HG03103 (cell line): ENCODE results near the gene PSMA5.
"Not testable (repeated sequence)": the region's sequence is repeated elsewhere in the genome, so short reads cannot be mapped to it uniquely, and the experiment has no call there.

Source experiments
- ATAC-seq: cut with Tn5 transposase; IDR thresholded peaks from one replicate; pipeline ENCODE4 v1.9.1; 2021; ENCODE audit warnings: low read depth; ENCODE audit not compliant: unreplicated experiment

The PSMA5 gene

DNA sequence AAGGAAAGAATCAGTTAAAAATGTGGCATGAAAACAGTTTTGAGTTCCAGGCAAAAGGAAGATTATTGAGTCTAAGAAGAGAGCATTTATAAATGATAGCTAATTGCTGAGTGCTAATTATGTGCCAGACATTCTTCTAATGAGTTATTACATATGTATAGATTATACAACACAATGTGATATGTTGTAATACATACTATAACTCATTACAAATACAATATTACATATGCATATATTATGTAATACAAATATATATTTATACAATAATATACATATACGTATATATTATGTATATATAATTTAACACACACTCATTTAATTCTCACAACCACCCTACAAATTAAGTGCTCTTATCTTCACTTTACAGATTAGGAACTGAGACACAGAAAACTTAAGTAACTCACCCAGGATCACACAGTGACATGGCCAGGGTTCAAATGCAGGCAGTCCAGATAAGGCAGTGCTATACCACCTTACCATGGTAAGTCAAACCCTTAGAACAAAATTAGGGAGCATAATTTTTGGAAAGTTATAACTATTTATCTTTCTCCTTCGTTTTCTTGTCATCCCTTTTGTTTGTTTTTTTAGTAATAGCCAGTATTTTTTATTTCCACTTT lies 32.5 kb downstream of the PSMA5 start:
- ATAC-seq: no peak

DNA sequence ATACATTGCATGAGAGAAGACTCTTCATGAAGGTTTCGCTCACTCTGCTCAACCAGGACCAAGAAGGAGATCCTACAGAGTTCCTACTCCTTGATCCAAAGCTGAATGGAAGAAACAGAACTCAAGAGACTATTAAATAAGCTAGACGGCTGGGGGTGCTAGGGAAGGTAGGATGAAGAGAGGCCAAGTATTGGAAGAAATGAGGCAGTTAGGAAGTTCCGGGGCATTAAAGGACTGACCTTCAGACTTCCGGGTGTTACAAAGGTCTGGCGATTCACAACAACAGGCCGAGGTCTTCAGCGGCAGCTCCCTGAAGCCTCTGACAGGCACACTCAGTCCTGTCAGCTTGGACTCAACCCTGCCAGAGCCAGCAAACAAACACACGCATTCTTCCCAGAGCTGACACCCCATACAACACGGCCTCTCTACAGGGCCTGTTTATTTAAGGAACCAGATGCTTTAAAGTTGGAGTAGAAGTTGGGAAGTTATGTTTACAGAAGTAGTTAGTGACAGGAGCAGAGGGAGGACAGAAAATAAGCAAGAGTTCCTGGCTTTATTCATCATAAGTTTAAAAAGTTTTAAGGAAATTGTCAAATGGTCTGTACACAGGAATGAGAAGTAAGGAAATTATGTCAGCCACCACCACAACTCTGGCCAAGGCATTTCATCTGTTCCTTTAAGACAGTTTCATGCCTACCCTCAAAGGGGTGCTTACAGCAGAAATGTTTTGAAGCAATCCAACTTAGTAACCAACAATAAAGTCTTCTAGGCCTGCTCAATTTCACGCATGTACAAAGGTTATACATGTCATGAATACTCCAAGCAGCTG lies 33.2 kb downstream of the PSMA5 start:
- ATAC-seq: no peak

DNA sequence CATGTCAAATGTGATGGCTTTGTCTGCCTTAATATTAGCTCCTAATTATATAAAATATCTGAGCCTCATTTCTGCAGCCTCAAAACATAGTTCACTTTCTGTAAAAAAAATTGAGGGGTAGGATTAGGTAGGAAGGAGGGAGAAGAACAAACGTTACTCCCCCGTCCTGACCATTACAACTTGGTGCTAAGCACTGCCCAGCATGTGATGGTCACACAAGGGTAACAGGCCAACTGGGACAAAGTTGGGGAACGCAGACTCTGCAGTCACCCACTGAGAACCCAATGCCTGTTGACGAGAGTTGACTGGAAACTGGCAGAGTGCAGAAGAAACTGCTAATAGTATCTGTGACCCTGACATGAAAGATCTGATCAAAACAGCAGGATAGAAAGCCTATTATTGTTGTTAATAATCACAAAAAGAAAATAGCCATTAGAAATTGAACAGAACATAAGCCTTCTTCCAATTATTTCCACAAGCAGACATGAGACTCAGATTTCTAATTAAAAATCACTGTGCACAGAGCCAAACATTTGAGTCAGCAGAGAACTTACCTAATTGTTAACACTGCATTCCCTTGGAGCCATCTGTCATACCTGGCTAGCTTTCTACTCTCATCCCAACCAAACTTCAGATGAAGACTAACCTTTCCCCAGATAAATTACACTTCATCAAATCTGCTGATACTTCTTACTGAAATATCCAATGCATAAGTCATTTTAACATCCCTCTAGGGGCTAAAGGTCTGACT lies 34.0 kb downstream of the PSMA5 start:
- ATAC-seq: no peak

DNA sequence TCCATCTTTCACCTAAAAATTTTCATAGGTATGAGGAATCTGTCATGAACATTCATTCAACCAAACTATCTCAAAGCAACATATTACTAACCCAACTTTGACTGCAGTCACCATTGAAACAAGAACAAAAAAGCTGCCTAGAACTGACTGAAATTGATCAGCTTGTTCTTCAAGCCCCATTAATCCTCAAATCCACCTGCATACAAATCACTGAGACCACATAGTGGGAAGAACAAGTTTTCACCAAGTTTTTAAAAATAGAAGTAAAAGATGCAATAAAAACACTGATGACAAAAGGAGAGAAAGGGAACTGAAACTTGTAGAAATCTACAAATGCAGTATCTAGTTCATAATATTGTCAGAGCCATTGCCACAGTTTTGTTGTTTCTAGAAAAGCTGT lies 34.6 kb downstream of the PSMA5 start:
- ATAC-seq: peak; percentile 70

DNA sequence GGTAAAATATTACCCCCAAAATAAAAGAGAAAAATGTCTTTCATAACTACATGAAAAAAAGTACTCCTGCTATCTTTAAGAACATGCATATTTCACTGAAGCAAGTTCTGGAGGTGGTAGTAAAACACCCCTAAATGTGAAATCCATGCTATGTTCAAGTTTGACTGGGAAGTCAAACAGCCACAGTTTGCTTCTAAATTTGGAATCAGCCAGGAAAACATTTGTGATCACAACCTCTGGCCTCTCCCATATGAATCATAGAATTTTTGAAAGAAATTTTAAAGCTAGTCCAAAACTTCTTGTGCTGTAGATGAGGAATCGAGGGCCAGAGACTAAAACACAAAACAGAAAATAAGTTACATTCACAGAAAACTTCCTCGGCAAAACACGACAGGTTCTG lies 35.1 kb downstream of the PSMA5 start:
- no peak for ATAC-seq

DNA sequence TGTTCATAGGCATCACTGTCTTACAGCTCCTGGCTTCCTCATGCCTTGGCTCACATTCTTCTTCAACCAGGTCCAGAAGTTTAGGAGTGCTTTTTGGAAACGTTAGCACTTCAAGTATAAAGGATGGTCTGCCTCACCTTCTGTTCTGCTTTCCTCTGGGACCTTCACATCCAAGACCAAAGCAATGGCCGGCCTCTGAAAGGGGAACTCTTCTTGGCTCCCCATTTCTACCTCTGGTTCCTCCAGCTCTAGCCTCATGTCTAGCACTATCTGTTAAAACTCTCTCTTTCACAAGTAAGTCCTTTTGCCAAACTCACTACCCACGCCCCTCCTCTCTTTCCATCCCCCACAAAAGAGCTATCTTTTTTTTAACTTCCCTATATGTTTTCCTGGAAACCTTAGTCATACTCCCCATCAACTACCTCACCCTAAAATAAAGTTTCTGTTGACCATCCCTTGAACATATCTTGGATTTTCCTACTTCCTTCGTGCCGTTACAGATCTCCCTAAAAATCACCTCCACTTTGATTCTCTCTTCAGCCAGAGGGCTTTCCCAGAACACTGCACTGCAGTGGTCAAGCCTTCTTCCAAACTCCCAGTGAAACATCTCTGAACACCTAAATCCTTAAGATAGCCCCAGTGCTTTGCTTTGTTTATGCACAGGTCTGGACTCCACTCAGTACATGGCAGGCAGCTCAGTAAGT lies 36.5 kb downstream of the PSMA5 start:
- no peak for ATAC-seq

DNA sequence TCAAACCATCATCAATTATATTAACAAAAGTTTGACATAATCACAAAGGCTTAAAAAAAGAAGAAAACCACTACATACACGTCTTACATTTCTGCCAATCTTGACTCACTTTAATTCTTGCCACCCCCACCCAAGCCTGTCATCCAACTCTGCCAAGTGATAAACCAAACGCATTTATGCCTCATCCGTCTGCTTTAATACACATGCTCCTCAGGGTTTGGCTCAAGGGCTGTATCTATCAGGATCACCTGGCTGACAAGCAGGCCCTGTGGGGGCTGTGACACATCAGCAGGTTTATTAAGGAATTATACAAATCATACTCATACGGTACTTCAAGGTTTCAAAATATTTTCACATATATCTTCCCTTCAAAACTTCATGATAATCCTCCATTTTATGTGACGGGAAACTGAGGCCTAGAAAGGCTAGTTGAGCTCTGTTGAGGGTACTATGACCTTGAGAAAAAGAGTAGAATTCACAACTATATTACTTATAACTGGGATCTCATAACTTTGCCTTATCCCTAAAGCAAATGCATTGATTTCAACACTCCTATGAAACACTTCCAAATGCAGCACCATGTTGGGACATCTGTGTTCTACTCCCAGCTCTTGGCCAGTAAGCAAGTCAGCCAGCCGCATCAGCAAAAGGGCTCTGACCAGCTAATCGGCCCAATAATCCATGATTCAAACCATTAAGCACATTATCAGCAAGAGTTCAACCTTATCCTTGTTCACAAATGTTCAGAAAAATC lies 37.2 kb downstream of the PSMA5 start:
- no peak for ATAC-seq

- no peak for ATAC-seq
Measured at GRCh38 chr1:109388208-109388711, 38.0 kb downstream of the PSMA5 start.

DNA sequence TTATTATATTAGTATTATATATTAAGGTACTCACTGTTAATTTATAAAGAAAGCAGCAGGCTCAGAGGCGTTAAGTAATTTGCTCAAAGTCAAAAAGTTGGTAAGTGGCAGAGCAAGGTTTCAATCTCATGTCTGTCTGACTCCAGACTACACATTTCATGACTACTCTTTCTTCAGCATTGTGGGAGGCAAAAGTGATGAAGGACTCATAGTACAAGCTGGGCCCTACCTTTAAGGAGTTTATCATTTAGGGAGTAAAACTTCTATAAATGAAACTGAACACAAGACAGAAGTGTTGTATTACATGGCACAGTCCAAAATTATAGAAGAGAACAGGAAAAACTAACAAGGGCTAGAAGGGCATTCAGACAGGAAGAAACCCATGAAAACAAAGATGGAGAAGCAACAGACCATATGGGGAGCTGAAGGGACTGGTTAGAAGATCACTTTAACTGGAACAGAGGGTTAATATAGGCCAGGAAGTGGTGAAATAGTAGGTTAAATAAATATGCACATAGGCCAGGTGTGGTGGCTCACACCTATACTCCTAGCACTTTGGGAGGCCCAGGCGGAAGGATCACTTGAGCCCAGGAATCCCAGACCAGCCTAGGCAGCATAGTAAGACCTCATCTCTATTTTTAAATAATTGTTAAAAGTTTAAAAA lies 40.1 kb downstream of the PSMA5 start:
- ATAC-seq: no peak

DNA sequence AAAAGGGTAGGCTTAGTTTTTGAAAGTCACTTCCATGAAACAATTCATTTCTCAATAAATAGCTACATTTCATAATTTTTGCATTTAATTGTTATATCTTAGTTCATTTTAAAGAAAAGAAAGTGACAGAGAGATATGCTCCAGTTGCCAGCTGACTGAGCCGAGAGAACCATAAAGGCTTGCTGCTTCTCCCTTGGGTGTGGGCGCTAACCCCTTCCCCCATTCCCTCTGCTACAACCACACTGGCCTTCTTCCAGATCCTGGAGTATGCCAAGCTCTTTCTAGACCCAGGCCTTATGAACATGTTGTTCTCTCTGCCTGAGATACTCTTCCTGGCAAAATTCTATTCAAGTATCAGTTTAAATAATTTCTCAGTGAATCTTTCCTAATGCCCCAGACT lies 40.8 kb downstream of the PSMA5 start:
- no peak for ATAC-seq

DNA sequence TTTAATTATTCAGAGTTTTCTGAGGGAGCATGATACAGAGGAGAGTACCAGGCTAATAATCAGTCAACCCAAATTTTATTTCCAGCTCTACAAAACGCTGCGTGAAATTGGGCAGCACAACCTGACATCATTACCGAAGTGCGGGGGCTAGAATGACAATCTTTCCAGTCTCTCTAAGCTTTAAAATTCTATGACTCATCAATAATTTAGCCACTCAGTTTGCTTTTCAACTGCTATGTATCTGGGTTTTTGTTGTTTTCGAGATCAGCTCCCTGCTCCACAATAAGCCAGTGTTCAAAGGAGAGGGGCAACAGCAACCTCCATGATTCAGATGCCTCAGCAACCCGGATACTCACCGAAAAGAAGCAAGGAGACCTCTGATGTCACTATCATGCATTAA lies 42.4 kb downstream of the PSMA5 start:
- ATAC-seq: no peak

DNA sequence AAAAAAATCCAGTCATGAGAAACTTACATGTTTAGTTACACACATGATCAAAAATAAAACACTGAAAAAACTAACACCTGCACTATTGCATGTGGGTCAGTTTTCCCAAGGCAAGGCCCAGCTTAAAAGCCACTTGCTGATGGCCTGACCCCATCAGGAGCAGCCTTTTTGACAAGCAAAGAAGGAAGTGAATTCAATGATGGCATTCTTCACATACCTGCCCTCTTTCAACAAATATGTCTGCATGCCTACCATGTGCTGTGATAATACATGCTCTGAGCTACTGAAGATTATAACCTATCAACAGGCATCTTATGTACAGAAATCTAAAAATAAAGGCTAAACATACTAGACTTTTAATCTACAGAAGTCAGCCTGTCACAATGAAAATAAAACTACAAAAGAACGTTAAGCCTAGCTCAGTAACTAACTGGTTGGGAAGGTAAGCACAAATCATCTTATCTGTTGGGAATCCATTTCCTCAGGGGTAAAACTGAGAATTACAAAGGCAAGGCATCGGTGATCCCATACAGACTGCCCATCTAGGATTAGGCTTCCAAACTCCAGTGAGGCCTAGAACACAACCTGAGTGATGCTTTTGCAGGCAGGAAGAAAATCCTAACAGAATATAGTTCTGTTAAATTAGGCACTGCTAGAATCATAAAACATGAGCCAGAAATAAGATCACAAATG lies 43.0 kb downstream of the PSMA5 start:
- ATAC-seq: no peak

DNA sequence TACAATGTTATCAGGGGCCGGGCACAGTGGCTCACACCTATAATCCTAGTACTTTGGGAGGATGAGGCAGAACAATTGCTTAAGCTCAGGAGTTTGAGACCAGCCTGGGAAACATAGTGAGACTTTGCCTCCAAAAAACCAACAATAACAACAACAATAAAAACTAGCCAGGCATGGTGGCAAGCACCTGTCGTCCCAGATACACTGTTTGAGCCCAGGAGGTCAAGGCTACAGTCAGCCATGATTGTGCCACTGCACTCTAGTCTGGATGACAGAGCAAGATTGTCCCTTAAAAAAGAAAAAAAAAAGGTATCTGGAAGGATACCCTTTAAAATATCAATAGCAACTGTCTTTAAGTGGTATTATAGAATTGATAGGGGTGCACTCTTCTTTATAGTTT lies 44.7 kb downstream of the PSMA5 start:
- no peak for ATAC-seq

DNA sequence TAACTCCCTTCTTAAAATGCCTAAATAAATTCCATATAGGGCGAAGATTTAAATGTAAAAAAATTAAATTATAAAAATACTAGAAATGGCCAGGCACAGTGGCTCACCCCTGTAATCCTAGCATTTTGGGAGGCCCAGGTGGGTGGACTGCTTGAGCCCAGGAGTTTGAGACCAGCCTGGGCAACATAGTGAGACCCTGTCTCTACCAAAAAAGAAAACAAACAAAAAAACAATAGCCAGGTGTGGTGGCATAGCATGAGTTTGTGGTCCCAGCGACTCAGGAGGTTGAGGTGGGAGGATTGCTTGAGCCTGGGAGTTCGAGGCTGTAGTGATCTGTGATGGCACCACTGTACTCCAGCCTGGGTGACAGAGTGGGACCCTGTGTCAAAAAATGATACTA lies 46.3 kb downstream of the PSMA5 start:
- no peak for ATAC-seq

DNA sequence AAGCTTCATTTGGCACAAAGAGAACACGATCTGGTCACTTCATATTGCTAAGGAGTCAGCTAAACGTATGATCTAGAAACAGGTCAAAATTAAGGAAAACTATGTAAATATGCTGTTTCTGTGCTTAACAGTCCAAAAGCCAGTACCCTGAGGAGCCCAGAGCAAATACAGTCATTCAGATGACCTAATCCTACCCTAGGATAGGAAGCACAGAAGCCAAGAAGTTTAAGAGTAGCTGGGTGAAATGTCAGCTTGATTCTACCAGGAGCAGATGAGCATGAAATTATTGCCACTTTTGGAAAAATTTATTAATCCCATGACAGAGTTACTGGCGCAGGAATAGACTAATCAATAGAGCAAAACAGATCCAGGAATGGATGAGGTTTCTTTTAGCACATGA lies 46.8 kb downstream of the PSMA5 start:
- no peak for ATAC-seq

DNA sequence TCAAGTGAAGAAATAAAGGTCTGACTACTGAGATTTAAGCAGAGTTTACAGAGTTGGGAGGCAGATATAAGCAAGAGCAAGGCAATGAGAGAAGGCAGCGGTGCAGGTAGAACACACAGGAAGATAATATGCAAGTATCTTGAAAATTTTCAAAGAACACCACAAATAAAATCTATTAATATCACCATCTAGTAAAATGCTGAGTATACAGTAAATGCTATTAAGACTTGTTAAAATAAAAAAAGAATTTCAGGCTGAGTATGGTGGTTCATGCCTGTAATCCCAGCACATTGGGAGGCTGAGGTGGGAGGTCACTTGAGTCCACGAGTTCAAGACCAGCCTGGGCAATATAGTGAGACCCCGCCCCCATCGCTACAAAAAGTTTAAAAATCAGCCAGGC lies 48.5 kb downstream of the PSMA5 start:
- no peak for ATAC-seq

DNA sequence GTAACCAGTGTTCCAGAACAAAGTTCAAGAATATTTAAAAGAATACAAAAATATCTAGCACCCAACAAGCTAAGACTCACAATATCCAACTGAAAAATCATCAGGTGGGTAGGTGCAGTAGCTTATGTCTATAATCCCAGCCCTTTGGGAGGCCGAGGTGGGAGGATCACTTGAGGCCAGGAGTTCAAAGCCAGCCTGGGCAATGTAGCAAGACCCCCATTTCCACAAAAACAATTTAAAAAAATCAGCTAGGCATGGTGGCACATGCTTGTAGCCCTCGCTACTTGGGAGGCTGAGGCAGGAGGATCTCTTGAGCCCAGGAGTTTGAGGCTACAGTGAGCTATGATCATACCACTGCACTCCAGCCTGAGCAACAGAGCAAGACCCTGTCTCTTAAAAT lies 52.6 kb downstream of the PSMA5 start:
- ATAC-seq: not testable (repeated sequence)

DNA sequence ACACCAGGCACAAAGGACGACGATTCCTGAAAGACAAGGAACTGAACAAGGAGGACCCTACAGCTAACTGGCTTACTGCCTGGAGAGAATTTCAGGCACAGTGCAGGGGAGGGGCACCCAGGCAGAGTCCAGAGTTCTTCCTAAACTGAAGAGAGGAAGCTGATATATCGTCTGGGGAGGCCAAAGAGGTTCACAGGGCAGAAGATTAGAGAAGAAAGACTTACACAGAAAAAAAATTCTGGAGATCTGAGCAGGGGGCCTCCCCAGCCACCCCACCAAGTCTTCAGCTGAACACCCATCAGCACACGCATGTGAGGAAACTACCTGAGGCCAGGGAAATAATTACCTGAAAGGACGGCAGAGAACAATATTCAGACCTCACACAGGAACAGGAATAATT lies 53.1 kb downstream of the PSMA5 start:
- ATAC-seq: no peak

DNA sequence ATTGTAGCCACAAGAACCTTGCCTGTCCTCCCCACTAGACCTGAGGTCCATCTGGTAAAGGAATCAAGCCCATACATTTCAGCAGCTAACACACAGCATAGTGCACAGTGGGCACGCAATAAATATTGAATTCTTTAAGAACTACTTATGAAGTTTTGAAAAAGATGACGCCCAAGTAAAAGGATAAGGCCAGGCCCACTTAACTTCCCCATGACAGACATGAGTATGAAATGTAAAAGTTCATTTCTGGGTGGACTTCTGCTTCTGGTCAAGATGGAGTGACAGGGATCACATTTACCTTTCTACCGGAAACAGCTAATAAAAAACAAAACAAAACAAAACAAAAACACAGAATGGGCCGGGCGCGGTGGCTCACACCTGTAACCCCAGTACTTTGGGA lies 54.0 kb downstream of the PSMA5 start:
- ATAC-seq: no peak
